ENCODE results near the gene PISD. TPM values are rescaled to one million over a fixed set of nuclear protein-coding genes. Genes with fewer than 3 reads are reported as not detected.

The PISD gene
- total RNA-seq, 2 donors from 2014 or later = 39.1 to 43.4 TPM

DNA sequence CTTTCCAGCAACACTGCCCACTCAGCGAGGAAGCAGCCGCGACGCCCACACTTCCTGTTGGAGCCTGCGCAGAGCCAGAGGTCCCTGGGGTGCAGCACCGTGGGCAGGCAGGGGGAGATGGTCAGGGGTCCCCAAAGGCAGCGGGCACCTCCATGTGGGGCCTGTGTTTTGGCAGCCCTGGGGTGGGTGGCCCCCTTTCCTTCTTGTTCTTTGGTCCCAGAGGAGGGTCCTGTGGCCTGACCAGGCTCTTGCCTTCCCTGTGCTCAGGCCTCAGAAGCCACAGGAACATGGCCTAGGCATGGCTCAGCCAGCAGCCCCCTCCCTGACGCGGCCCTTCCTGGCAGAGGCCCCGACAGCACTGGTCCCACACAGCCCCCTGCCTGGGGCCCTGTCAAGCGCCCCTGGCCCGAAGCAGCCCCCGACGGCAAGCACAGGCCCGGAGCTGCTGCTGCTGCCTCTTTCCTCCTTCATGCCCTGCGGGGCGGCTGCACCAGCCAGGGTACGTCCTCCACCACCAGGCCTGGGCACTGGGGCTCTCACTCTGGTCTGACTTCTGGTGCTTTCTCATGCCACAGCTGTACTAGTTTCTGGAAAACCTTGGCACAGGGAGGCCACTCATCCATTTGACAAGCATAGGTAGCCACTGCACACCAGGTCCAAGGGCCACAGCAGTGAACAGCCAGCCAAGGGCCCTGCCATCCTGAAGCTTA, 47.1 kb downstream of the PISD start:
- WGBS, 2 experiments (ENCODE audit: insufficient coverage in 1 of 2, insufficient read length in 1 of 2) = 93 to 94% methylated on average over 12 to 18 of the region's 18 CpGs

DNA sequence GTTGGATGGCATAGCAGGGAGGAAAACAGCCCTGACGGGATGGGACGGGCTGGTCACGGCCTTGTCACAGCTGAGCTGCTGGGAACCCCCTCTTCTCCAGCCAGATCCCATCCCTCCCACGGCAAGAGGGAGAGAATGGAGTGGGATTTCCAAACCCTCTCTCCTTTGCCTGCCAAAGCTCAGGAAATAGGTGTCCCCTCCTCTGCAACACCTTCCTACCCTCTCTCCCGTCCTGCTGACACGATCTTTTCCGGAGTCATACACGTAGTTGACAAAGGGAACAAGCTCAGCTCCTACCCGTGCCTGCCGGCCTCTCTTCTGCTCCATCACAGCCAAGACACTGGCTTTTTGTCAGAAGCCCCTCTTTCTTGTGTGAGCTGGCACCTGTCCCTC, 48.1 kb downstream of the PISD start:
- TF ChIP-seq, protein P1, sequence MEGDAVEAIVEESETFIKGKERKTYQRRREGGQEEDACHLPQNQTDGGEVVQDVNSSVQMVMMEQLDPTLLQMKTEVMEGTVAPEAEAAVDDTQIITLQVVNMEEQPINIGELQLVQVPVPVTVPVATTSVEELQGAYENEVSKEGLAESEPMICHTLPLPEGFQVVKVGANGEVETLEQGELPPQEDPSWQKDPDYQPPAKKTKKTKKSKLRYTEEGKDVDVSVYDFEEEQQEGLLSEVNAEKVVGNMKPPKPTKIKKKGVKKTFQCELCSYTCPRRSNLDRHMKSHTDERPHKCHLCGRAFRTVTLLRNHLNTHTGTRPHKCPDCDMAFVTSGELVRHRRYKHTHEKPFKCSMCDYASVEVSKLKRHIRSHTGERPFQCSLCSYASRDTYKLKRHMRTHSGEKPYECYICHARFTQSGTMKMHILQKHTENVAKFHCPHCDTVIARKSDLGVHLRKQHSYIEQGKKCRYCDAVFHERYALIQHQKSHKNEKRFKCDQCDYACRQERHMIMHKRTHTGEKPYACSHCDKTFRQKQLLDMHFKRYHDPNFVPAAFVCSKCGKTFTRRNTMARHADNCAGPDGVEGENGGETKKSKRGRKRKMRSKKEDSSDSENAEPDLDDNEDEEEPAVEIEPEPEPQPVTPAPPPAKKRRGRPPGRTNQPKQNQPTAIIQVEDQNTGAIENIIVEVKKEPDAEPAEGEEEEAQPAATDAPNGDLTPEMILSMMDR (conservative IDR thresholded peaks at IDR 0.05) = no peak
- Histone ChIP-seq H3K4me3 (ENCODE audit: low read length) (no peak overlapping the region), H3K27ac (ENCODE audit: low read depth, low read length) (peak overlapping the region; percentile 11), H3K36me3 (ENCODE audit: control insufficient read depth, insufficient read depth, low read length) (peaks cover 10% of the 10 kb centered on the region), H3K9ac (ENCODE audit: extremely low read depth, low read length, poor library complexity, severe bottlenecking) (no peak overlapping the region), H3K4me1 (ENCODE audit: control insufficient read depth, insufficient read depth, low read length) (no peaks in the 10 kb centered on the region), H3K9me3 (ENCODE audit: control insufficient read depth, low read length) (no peaks in the 10 kb centered on the region), H3K27me3 (ENCODE audit: control insufficient read depth, insufficient read depth, low read length, poor library complexity, severe bottlenecking) (no peaks in the 10 kb centered on the region)
- DNase-seq = no peak
- Mint-ChIP-seq H3K27me3 (ENCODE audit: insufficient read depth) (no peaks in the 10 kb centered on the region), H3K4me3 (no peak overlapping the region), H3K4me1 (no peaks in the 10 kb centered on the region), H3K27ac (peak overlapping the region; percentile 24), H3K36me3 (ENCODE audit: low read depth) (peaks cover 16% of the 10 kb centered on the region), H3K9me3 (no peaks in the 10 kb centered on the region)
- WGBS, 2 experiments (ENCODE audit: insufficient coverage in 1 of 2, insufficient read length in 1 of 2) = 91 to 94% methylated on average over 6 to 10 of the region's 10 CpGs

More for the DNA sequence above, 47.1 kb downstream of the PISD start:
- no peaks in the 10 kb centered on the region for H3K27me3 Mint-ChIP-seq (ENCODE audit: insufficient read depth)
- peaks cover 20% of the 10 kb centered on the region for H3K36me3 ChIP-seq (ENCODE audit: control insufficient read depth, insufficient read depth, low read length)
- H3K9me3 ChIP-seq (ENCODE audit: control insufficient read depth, low read length) = no peaks in the 10 kb centered on the region
- H3K27ac ChIP-seq (ENCODE audit: low read depth, low read length) = no peak overlapping the region
- no peak overlapping the region for H3K9ac ChIP-seq (ENCODE audit: extremely low read depth, low read length, poor library complexity, severe bottlenecking)
- TF ChIP-seq, protein P1 (conservative IDR thresholded peaks at IDR 0.05) = no peak
- peaks cover 24% of the 10 kb centered on the region for H3K36me3 Mint-ChIP-seq (ENCODE audit: low read depth)
- no peaks in the 10 kb centered on the region for H3K4me1 Mint-ChIP-seq
- no peaks in the 10 kb centered on the region for H3K4me1 ChIP-seq (ENCODE audit: control insufficient read depth, insufficient read depth, low read length)
- no peak overlapping the region for H3K4me3 Mint-ChIP-seq
- no peaks in the 10 kb centered on the region for H3K27me3 ChIP-seq (ENCODE audit: control insufficient read depth, insufficient read depth, low read length, poor library complexity, severe bottlenecking)
- H3K27ac Mint-ChIP-seq = no peak overlapping the region
- no peak overlapping the region for H3K4me3 ChIP-seq (ENCODE audit: low read length)
- H3K9me3 Mint-ChIP-seq = no peaks in the 10 kb centered on the region
- peak; percentile 42 for DNase-seq

DNA sequence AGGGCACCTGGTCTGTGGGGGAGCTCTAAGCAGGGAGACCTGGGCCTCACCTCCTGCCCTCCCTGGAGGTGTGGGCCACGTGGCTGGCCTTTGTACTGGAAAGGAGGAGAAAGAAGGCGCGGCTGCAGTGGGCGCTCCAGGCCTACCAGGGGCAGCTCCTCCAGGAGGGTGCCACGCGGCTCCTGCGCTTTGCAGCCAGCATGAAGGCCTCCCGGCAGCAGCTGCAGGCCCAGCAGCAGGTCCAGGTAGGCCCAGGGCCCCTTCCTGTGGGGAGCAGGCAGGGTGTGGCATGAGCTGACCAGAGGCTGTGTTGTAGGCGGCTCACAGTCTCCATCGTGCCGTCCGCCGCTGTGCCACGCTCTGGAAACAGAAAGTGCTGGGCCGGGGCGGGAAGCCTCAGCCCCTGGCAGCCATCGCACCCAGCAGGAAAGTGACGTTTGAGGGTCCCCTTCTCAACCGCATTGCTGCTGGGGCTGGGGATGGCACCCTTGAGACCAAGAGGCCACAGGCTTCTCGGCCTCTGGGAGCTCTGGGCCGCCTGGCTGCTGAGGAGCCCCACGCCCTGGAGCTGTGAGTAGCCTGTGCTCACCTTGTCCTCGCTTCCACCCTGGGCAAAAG, 48.6 kb downstream of the PISD start:
- no peak overlapping the region for H3K4me3 ChIP-seq (ENCODE audit: low read length)
- no peak overlapping the region for H3K9ac ChIP-seq (ENCODE audit: extremely low read depth, low read length, poor library complexity, severe bottlenecking)
- H3K27me3 ChIP-seq (ENCODE audit: control insufficient read depth, insufficient read depth, low read length, poor library complexity, severe bottlenecking) = no peaks in the 10 kb centered on the region
- H3K9me3 ChIP-seq (ENCODE audit: control insufficient read depth, low read length) = no peaks in the 10 kb centered on the region
- WGBS, 2 experiments (ENCODE audit: insufficient coverage in 1 of 2, insufficient read length in 1 of 2) = 94 to 98% methylated on average over 14 to 23 of the region's 23 CpGs
- DNase-seq = no peak
- TF ChIP-seq, protein P1 (conservative IDR thresholded peaks at IDR 0.05) = no peak
- Mint-ChIP-seq H3K27me3 (ENCODE audit: insufficient read depth) (no peaks in the 10 kb centered on the region), H3K27ac (no peak overlapping the region), H3K9me3 (no peaks in the 10 kb centered on the region), H3K4me1 (no peaks in the 10 kb centered on the region), H3K4me3 (no peak overlapping the region), H3K36me3 (ENCODE audit: low read depth) (peaks cover 11% of the 10 kb centered on the region)
- peaks cover 5% of the 10 kb centered on the region for H3K36me3 ChIP-seq (ENCODE audit: control insufficient read depth, insufficient read depth, low read length)
- H3K4me1 ChIP-seq (ENCODE audit: control insufficient read depth, insufficient read depth, low read length) = no peaks in the 10 kb centered on the region
- H3K27ac ChIP-seq (ENCODE audit: low read depth, low read length) = no peak overlapping the region
